PC-3 (cell line): ENCODE results near the gene MAP2K5. TPM values are rescaled to one million over a fixed set of nuclear protein-coding genes. Genes with fewer than 3 reads are reported as not detected.

Experiments used
- ATAC-seq: fragments of 200-7000 bp; cut with Tn5 transposase; 2 replicates; pipeline ENCODE4 v1.9.1; 2020; ENCODE audit warnings: mild to moderate bottlenecking, moderate library complexity
- BruUV-seq: library from RNA; stranded (reverse); fragments of 400-500 nt; replicated peaks from 2 replicates; lab custom pipeline; 2021; lab: Mats Ljungman, UMichigan
- CTCF ChIA-PET: fragments of 300-600 bp; sonication (Branson Sonifier 250); formaldehyde crosslinking; loops from one replicate; lab custom pipeline; 2022; ENCODE audit warnings: antibody characterized with exemption; lab: Charles Lee
- POLR2A ChIA-PET: fragments of 300-600 bp; sonication (Branson Sonifier 250); formaldehyde crosslinking; loops from one replicate; lab custom pipeline; 2022; ENCODE audit warnings: antibody characterized with exemption; ENCODE audit not compliant: unreplicated experiment; lab: Charles Lee
- DNase-seq: peaks from one replicate; pipeline ENCODE4 v3.0.0-alpha.2; 2015
- H2AFZ ChIP-seq: fragments of 300-600 bp; sonication (generic); 2 replicates; pipeline ENCODE4 v1.6.0; 2016; ENCODE audit warnings: antibody characterized with exemption, low read length
- H3F3A ChIP-seq: fragments of 300-600 bp; sonication (generic); one replicate; pipeline ENCODE4 v1.6.0; 2017; ENCODE audit warnings: antibody characterized with exemption, low read length, control low read depth, mild to moderate bottlenecking; ENCODE audit not compliant: unreplicated experiment
- H3K27ac ChIP-seq: fragments of 300-600 bp; sonication (generic); 2 replicates; pipeline ENCODE4 v1.5.1; 2016; ENCODE audit warnings: mild to moderate bottlenecking, low read length
- H3K27me3 ChIP-seq: fragments of 300-600 bp; sonication (generic); 2 replicates; pipeline ENCODE4 v1.6.1; 2016; ENCODE audit warnings: low read length, mixed read lengths
- H3K36me3 ChIP-seq: fragments of 300-600 bp; sonication (generic); 2 replicates; pipeline ENCODE4 v1.6.1; 2016; ENCODE audit warnings: low read depth, mixed run types, low read length, mixed read lengths
- H3K4me1 ChIP-seq: fragments of 300-600 bp; sonication (generic); 2 replicates; pipeline ENCODE4 v1.5.1; 2016; ENCODE audit warnings: low read length; ENCODE audit not compliant: insufficient read depth
- H3K4me2 ChIP-seq: fragments of 300-600 bp; sonication (generic); 2 replicates; pipeline ENCODE4 v1.6.0; 2016; ENCODE audit warnings: low read length
- H3K4me3 ChIP-seq: fragments of 300-600 bp; sonication (generic); 2 replicates; pipeline ENCODE4 v1.5.1; 2016; ENCODE audit warnings: mild to moderate bottlenecking, low read length, mixed read lengths
- H3K79me2 ChIP-seq: fragments of 300-600 bp; sonication (generic); 2 replicates; pipeline ENCODE4 v1.6.1; 2017; ENCODE audit warnings: low read length, mixed read lengths
- H3K9ac ChIP-seq: fragments of 300-600 bp; sonication (generic); 2 replicates; pipeline ENCODE4 v1.6.0; 2016; ENCODE audit warnings: mild to moderate bottlenecking, low read length
- H3K9me2 ChIP-seq: fragments of 300-600 bp; sonication (generic); replicated peaks from 2 replicates; pipeline ENCODE4 v1.6.1; 2016; ENCODE audit warnings: mixed run types, low read length, mixed read lengths
- H3K9me3 ChIP-seq: fragments of 300-600 bp; sonication (generic); 2 replicates; pipeline ENCODE4 v1.6.1; 2016; ENCODE audit warnings: low read length, mixed read lengths
- H4K20me1 ChIP-seq: fragments of 300-600 bp; sonication (generic); 2 replicates; pipeline ENCODE4 v1.6.1; 2016; ENCODE audit warnings: low read length, mixed read lengths
- CTCF ChIP-seq: fragments of 300-600 bp; sonication (generic); conservative IDR thresholded peaks from 2 replicates; pipeline ENCODE4 v1.5.1; 2017; ENCODE audit warnings: antibody characterized with exemption, low read depth, mild to moderate bottlenecking, low read length
- EZH2 ChIP-seq: fragments of 300-600 bp; sonication (generic); IDR thresholded peaks from one replicate; pipeline ENCODE4 v1.6.1; 2017; ENCODE audit warnings: antibody characterized with exemption, mild to moderate bottlenecking, low read length; ENCODE audit not compliant: unreplicated experiment
- EZH2phosphoT487 ChIP-seq: fragments of 300-600 bp; sonication (generic); IDR thresholded peaks from 2 replicates; pipeline ENCODE4 v1.6.1; 2018; ENCODE audit warnings: mild to moderate bottlenecking, antibody characterized with exemption, low read length, borderline replicate concordance
- intact Hi-C: fragments of 100-400 bp; cut with micrococcal nuclease; formaldehyde crosslinking; loops from 2 replicates; pipeline ENCODE4 v1.9.0; 2023
- total RNA-seq: library from RNA; depleted of rRNA; stranded (reverse); fragments of >200 nt; gene quantifications from 2 replicates; pipeline ENCODE4 v1.2.3, GENCODE V29; 2014

The MAP2K5 gene
- total RNA-seq, 1 experiment from 2014 or later = 5.5 TPM

GRCh38 chr15:67819636-67820035, 277.1 kb downstream of the MAP2K5 start:
- Histone ChIP-seq H3K4me2 (no peak overlapping the region), H3K9ac (no peak overlapping the region), H3K9me2 (no peaks in the 10 kb centered on the region), H2AFZ (no peak overlapping the region), H3K9me3 (no peaks in the 10 kb centered on the region), H3F3A (no peaks in the 10 kb centered on the region), H3K27ac (no peak overlapping the region), H3K4me1 (no peaks in the 10 kb centered on the region), H3K36me3 (no peaks in the 10 kb centered on the region), H3K4me3 (no peak overlapping the region), H3K27me3 (peaks cover 33% of the 10 kb centered on the region), H4K20me1 (no peaks in the 10 kb centered on the region), H3K79me2 (no peaks in the 10 kb centered on the region)
- no TSS peak for BruUV-seq
- intact Hi-C loops = no loop called here
- ATAC-seq = no peak
- TF ChIP-seq EZH2phosphoT487 = no peak
- no peak for TF ChIP-seq CTCF
- no peak for TF ChIP-seq EZH2
- ChIA-PET POLR2A (no interaction called here), CTCF (no interaction called here)
- no peak for DNase-seq

GRCh38 chr15:67820122-67820991, 277.9 kb downstream of the MAP2K5 start:
- Histone ChIP-seq H3K4me2 (no peak overlapping the region), H4K20me1 (no peaks in the 10 kb centered on the region), H2AFZ (no peak overlapping the region), H3K9me2 (no peaks in the 10 kb centered on the region), H3K4me3 (no peak overlapping the region), H3K9me3 (no peaks in the 10 kb centered on the region), H3K79me2 (no peaks in the 10 kb centered on the region), H3K9ac (no peak overlapping the region), H3K27me3 (peaks cover 38% of the 10 kb centered on the region), H3K27ac (no peak overlapping the region), H3K36me3 (no peaks in the 10 kb centered on the region), H3K4me1 (no peaks in the 10 kb centered on the region), H3F3A (no peaks in the 10 kb centered on the region)
- intact Hi-C loops = no loop called here
- DNase-seq (no peak), ATAC-seq (no peak)
- ChIA-PET CTCF (no interaction called here), POLR2A (no interaction called here)
- no peak for TF ChIP-seq EZH2
- BruUV-seq = no TSS peak

- ATAC-seq (peak; percentile 38; the same call in 1 of the 2 replicates), DNase-seq (peak; percentile 22)
- no peaks in the 10 kb centered on the region for H3F3A ChIP-seq
- no peaks in the 10 kb centered on the region for H3K9me2 ChIP-seq
- ChIA-PET POLR2A (no interaction called here), CTCF (no interaction called here)
- no peak for TF ChIP-seq EZH2
- TF ChIP-seq EZH2phosphoT487 = no peak
- TF ChIP-seq CTCF = no peak
- no peak overlapping the region for H3K4me3 ChIP-seq
- no TSS peak for BruUV-seq
- no peak overlapping the region for H3K4me2 ChIP-seq
- H3K27me3 ChIP-seq = peaks cover 41% of the 10 kb centered on the region
- intact Hi-C loops = no loop called here
- H3K4me1 ChIP-seq = no peaks in the 10 kb centered on the region
- H3K27ac ChIP-seq = no peak overlapping the region
- no peaks in the 10 kb centered on the region for H3K79me2 ChIP-seq
- no peaks in the 10 kb centered on the region for H3K36me3 ChIP-seq
- no peak overlapping the region for H3K9ac ChIP-seq
- no peak overlapping the region for H2AFZ ChIP-seq
- H4K20me1 ChIP-seq = no peaks in the 10 kb centered on the region
- H3K9me3 ChIP-seq = no peaks in the 10 kb centered on the region
Measured at GRCh38 chr15:67820992-67821783, 278.7 kb downstream of the MAP2K5 start.
